ENCODE results near the gene KDM5B. TPM values are rescaled to one million over a fixed set of nuclear protein-coding genes. Genes with fewer than 3 reads are reported as not detected.

Gene KDM5B
- total RNA-seq, 2 experiments from 2014 or later, result 74.7 to 84.7 TPM

- no peak for ATAC-seq (ENCODE audit: poor library complexity)
- Histone ChIP-seq H3K27me3 (ENCODE audit: control insufficient read depth in 1 of 2, insufficient read depth in 2 of 2, low read length in 2 of 2) (peaks cover 16 to 30% of the 10 kb centered on the region in 2 experiments), H3K36me3 (ENCODE audit: insufficient read depth, low read length) (no peaks in the 10 kb centered on the region), H3K4me3 (ENCODE audit: low read length) (no peak overlapping the region), H3K9me3 (ENCODE audit: control insufficient read depth in 1 of 2, insufficient read depth in 1 of 2, low read length in 2 of 2) (peaks cover 0 to 7% of the 10 kb centered on the region in 2 experiments), H3K4me1 (ENCODE audit: insufficient read depth, low read length) (peaks cover 4% of the 10 kb centered on the region), H3K27ac (ENCODE audit: low read depth in 1 of 2, low read length in 2 of 2) (no peak overlapping the region)
- POLR2A ChIA-PET, result no interaction called here
- CTCF ChIA-PET, result no interaction called here
- no peak for DNase-seq
- H3K36me3 Mint-ChIP-seq (ENCODE audit: low read depth), result no peaks in the 10 kb centered on the region
- H3K27ac Mint-ChIP-seq, result no peak overlapping the region
- H3K9me3 Mint-ChIP-seq, result no peaks in the 10 kb centered on the region
- no peak overlapping the region for H3K4me3 Mint-ChIP-seq
- no peaks in the 10 kb centered on the region for H3K4me1 Mint-ChIP-seq (ENCODE audit: low read depth)
- TF ChIP-seq, protein P1, sequence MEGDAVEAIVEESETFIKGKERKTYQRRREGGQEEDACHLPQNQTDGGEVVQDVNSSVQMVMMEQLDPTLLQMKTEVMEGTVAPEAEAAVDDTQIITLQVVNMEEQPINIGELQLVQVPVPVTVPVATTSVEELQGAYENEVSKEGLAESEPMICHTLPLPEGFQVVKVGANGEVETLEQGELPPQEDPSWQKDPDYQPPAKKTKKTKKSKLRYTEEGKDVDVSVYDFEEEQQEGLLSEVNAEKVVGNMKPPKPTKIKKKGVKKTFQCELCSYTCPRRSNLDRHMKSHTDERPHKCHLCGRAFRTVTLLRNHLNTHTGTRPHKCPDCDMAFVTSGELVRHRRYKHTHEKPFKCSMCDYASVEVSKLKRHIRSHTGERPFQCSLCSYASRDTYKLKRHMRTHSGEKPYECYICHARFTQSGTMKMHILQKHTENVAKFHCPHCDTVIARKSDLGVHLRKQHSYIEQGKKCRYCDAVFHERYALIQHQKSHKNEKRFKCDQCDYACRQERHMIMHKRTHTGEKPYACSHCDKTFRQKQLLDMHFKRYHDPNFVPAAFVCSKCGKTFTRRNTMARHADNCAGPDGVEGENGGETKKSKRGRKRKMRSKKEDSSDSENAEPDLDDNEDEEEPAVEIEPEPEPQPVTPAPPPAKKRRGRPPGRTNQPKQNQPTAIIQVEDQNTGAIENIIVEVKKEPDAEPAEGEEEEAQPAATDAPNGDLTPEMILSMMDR (IDR thresholded peaks at IDR 0.05), result no peak
- peaks cover 61% of the 10 kb centered on the region for H3K27me3 Mint-ChIP-seq
- intact Hi-C loops (cut with DNase I, micrococcal nuclease), result no loop called here
Observed at GRCh38 chr1:202701200-202701599, 107.0 kb downstream of the KDM5B start.

- TF ChIP-seq, protein P1 (IDR thresholded peaks at IDR 0.05), result no peak
- Mint-ChIP-seq H3K4me1 (ENCODE audit: low read depth) (no peaks in the 10 kb centered on the region), H3K4me3 (no peak overlapping the region), H3K27me3 (peaks cover 61% of the 10 kb centered on the region), H3K36me3 (ENCODE audit: low read depth) (no peaks in the 10 kb centered on the region), H3K9me3 (no peaks in the 10 kb centered on the region), H3K27ac (no peak overlapping the region)
- intact Hi-C loops (cut with DNase I, micrococcal nuclease), result no loop called here
- Histone ChIP-seq H3K36me3 (ENCODE audit: insufficient read depth, low read length) (no peaks in the 10 kb centered on the region), H3K9me3 (ENCODE audit: control insufficient read depth in 1 of 2, insufficient read depth in 1 of 2, low read length in 2 of 2) (peaks cover 0 to 7% of the 10 kb centered on the region in 2 experiments), H3K4me3 (ENCODE audit: low read length) (no peak overlapping the region), H3K27me3 (ENCODE audit: control insufficient read depth in 1 of 2, insufficient read depth in 2 of 2, low read length in 2 of 2) (peaks cover 20 to 27% of the 10 kb centered on the region in 2 experiments), H3K4me1 (ENCODE audit: insufficient read depth, low read length) (peaks cover 4% of the 10 kb centered on the region), H3K27ac (ENCODE audit: low read depth in 1 of 2, low read length in 2 of 2) (no peak overlapping the region)
- no peak for DNase-seq
- ATAC-seq (ENCODE audit: poor library complexity), result no peak
- ChIA-PET POLR2A (no interaction called here), CTCF (no interaction called here)
Observed at GRCh38 chr1:202700061-202700460, 108.2 kb downstream of the KDM5B start.

DNA sequence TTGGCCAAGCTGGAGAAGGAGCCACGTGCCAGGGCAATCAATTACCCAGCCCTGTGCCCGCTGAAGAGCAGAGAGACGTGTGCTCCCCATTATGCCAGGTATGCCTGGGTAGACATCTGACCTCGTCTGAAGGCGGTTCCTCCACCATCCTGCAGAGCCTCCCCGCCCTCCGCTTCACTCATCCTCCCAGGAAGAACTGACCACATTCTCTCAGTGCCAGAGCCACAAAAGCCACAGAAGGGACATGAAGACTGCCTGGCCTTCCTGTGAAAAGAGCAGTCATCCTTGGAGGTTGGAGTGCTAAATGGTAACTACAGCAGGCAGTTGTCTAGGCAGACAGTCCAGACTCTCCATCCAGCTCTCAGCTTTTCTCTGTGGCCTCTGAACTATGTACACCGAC, 109.9 kb downstream of the KDM5B start:
- Mint-ChIP-seq H3K4me1 (ENCODE audit: low read depth) (no peaks in the 10 kb centered on the region), H3K27ac (no peak overlapping the region), H3K4me3 (no peak overlapping the region), H3K36me3 (ENCODE audit: low read depth) (no peaks in the 10 kb centered on the region), H3K9me3 (no peaks in the 10 kb centered on the region), H3K27me3 (peaks cover 53% of the 10 kb centered on the region)
- ChIA-PET CTCF (no interaction called here), POLR2A (no interaction called here)
- H3K27me3 ChIP-seq (ENCODE audit: control insufficient read depth in 1 of 2, insufficient read depth in 2 of 2, low read length in 2 of 2), result peaks cover 10 to 27% of the 10 kb centered on the region in 2 experiments
- H3K9me3 ChIP-seq (ENCODE audit: control insufficient read depth in 1 of 2, insufficient read depth in 1 of 2, low read length in 2 of 2), result peaks cover 0 to 10% of the 10 kb centered on the region in 2 experiments
- no peak for ATAC-seq (ENCODE audit: poor library complexity)
- peaks cover 4% of the 10 kb centered on the region for H3K4me1 ChIP-seq (ENCODE audit: insufficient read depth, low read length)
- TF ChIP-seq, protein P1 (IDR thresholded peaks at IDR 0.05), result no peak
- H3K4me3 ChIP-seq (ENCODE audit: low read length), result no peak overlapping the region
- intact Hi-C loops (cut with DNase I, micrococcal nuclease), result no loop called here
- no peak for DNase-seq
- H3K36me3 ChIP-seq (ENCODE audit: insufficient read depth, low read length), result no peaks in the 10 kb centered on the region
- no peak overlapping the region for H3K27ac ChIP-seq (ENCODE audit: low read depth in 1 of 2, low read length in 2 of 2)

Measured in CD4-positive, alpha-beta T cell (primary cell).